ENCODE data around the gene USP25.

The USP25 gene

DNA sequence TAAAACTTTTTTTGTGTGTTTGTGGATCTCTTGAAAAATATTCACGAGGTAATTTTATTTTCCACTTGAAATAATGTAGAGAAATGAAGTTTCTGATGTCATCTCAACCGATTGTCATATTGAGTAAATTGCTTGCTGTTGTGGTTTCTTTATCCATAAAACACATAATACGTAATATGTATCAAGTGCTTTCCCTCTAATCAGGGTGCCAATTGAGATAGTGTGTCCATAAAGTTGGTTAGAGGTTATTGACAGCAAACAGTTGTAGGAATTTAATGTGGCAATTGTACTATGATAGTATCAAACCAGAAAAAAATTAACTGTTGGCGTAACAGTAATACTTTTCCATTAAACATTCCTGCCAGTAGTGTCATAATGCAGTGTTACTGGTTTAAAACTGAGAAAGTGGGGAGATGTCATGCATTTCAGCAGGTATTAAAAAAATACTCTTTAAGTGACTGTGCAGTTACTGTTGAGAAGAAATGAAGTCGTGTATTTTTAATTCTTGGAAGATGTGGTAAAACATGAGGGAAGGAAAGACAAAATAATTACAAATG, 38.3 kb downstream of the USP25 start:
- DNase-seq (ENCODE audit: low read depth), result no peak
- no peak overlapping the region for H3K4me3 ChIP-seq (ENCODE audit: low read depth, low read length)
- TF ChIP-seq, protein P1, sequence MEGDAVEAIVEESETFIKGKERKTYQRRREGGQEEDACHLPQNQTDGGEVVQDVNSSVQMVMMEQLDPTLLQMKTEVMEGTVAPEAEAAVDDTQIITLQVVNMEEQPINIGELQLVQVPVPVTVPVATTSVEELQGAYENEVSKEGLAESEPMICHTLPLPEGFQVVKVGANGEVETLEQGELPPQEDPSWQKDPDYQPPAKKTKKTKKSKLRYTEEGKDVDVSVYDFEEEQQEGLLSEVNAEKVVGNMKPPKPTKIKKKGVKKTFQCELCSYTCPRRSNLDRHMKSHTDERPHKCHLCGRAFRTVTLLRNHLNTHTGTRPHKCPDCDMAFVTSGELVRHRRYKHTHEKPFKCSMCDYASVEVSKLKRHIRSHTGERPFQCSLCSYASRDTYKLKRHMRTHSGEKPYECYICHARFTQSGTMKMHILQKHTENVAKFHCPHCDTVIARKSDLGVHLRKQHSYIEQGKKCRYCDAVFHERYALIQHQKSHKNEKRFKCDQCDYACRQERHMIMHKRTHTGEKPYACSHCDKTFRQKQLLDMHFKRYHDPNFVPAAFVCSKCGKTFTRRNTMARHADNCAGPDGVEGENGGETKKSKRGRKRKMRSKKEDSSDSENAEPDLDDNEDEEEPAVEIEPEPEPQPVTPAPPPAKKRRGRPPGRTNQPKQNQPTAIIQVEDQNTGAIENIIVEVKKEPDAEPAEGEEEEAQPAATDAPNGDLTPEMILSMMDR (IDR thresholded peaks at IDR 0.05; ENCODE audit: low read depth, low read length, missing control alignments), result no peak

DNA sequence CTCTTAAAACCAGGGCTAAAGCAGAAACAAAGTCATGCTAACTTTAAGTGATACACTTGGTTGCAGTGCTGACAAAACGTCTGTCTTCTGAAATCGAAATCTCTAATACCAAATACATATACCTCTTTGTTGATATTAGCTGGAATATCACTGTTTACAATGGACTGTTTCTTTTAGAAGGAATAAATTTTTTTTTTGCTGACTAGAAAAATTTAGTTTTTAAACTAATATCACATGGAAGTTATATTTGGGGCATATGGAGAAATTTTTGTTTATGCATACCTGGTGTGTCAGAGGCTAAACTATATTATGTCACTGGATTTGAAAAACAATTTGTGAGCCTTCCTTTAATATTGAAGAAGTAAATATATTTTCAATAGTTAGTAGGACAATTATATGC, 39.1 kb downstream of the USP25 start:
- no peak overlapping the region for H3K4me3 ChIP-seq (ENCODE audit: low read depth, low read length)
- no peak for DNase-seq (ENCODE audit: low read depth)
- TF ChIP-seq, protein P1 (IDR thresholded peaks at IDR 0.05; ENCODE audit: low read depth, low read length, missing control alignments), result no peak

DNA sequence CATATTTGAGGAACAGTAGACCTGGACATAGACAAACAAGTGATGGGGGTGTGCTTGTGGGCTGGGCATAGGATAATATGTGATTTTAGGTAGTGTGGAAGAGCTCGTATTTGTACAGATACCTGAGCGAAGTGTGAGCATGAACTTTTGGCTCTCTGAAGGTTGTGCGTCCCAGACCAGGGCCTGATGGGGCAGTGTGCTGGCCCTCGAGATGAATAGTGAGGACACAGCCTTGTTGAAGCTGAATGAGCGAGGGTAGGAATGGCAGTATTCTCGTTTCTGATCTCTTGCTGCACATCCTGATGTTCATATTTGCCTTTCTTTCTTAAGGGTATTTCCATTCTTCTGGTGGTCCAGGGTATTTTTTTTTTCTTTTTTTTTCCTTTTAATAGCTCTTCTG, 41.5 kb downstream of the USP25 start:
- H3K4me3 ChIP-seq (ENCODE audit: low read depth, low read length), result no peak overlapping the region
- TF ChIP-seq, protein P1 (IDR thresholded peaks at IDR 0.05; ENCODE audit: low read depth, low read length, missing control alignments), result no peak
- no peak for DNase-seq (ENCODE audit: low read depth)

DNA sequence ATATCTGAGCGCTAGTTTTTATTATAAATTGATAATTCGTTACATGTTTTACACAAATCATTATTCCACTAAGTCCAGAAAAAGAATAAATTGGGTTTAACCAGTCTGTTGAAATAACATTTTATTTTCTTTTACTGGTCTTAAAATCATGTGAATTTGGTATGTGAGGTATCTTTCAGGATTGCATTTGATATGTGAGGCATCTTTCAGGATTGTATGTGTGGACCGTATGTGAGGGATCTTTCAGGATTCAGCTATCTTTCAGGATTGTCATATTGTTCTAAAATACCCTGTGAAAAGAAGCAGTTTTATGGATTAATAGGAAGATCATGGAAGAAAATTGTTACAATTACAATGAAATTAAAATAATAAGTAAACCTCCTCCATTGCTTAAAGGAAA, 42.9 kb downstream of the USP25 start:
- DNase-seq (ENCODE audit: low read depth), result no peak
- TF ChIP-seq, protein P1 (IDR thresholded peaks at IDR 0.05; ENCODE audit: low read depth, low read length, missing control alignments), result no peak
- H3K4me3 ChIP-seq (ENCODE audit: low read depth, low read length), result no peak overlapping the region

DNA sequence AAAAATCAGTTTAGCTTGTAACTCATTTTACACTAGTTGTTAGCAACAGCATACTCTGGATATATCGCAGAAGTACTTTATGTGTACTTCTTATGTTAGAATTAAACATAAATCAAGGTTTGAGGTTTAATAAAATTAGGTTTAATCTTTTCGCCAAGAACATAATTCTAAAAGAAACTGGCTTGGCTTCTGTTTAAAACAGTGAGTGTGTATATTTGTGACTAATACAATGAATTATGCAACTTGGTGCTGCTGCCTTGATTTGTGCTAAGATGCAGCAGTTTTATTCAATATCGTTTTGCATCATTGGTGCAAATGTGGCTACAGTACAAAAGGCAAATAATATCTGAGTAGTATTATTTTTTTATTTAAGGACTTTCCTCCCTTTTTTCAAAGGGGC, 44.8 kb downstream of the USP25 start:
- H3K4me3 ChIP-seq (ENCODE audit: low read depth, low read length), result no peak overlapping the region
- TF ChIP-seq, protein P1 (IDR thresholded peaks at IDR 0.05; ENCODE audit: low read depth, low read length, missing control alignments), result no peak
- no peak for DNase-seq (ENCODE audit: low read depth)

DNA sequence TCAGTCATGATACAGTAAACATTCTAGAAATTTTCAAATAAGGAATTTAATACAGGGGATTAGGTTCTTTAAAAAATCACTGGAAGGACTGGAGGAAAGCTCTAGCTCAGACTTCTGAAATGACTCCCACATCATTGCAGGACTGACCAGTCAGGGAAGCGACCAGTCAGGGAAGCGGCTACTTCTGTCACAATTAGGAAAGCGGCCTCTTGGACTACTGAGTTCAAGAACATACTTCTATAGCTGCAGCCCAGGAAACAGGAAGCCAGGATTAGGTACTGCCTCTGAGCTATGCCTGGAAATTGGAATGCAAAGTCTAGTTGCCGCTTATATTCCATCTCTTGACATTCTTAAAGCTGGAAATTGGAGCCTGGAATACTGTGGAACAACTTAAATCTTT, 45.5 kb downstream of the USP25 start:
- TF ChIP-seq, protein P1 (IDR thresholded peaks at IDR 0.05; ENCODE audit: low read depth, low read length, missing control alignments), result no peak

DNA sequence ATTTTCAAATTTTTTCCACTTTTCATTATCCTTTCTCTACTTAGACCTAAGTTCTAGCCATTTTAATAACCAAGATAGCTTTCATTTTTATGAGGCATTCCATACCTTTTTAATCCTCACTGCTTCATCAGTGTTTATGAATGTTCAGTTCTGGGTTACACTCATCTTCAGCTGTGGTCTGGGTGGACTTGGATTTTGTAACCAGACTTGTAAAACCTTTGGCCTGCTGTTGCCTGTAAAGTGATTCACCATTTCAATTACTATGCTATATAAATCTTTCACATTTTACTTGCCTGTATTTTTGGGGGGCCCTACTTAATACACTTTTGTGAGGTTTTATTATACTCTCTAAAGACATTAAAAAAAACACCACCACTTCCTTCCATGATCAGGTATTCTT, 46.2 kb downstream of the USP25 start:
- no peak overlapping the region for H3K4me3 ChIP-seq (ENCODE audit: low read depth, low read length)
- TF ChIP-seq, protein P1 (IDR thresholded peaks at IDR 0.05; ENCODE audit: low read depth, low read length, missing control alignments), result no peak
- DNase-seq (ENCODE audit: low read depth), result no peak

More for the DNA sequence above, 45.5 kb downstream of the USP25 start:
- no peak overlapping the region for H3K4me3 ChIP-seq (ENCODE audit: low read depth, low read length)
- no peak for DNase-seq (ENCODE audit: low read depth)
